Measurements from ENCODE around the gene RNF227. TPM values are rescaled to one million over a fixed set of nuclear protein-coding genes. Genes with fewer than 3 reads are reported as not detected.
A peak's percentile ranks its signal among the peaks of the same experiment; 100 is the strongest.

RNF227 gene
- total and polyA plus RNA-seq, 2 of the 13 experiments (the other 11 are each of a cell fraction or from before 2014, with no cell fraction given), result 0.20 to 0.79 TPM

DNA sequence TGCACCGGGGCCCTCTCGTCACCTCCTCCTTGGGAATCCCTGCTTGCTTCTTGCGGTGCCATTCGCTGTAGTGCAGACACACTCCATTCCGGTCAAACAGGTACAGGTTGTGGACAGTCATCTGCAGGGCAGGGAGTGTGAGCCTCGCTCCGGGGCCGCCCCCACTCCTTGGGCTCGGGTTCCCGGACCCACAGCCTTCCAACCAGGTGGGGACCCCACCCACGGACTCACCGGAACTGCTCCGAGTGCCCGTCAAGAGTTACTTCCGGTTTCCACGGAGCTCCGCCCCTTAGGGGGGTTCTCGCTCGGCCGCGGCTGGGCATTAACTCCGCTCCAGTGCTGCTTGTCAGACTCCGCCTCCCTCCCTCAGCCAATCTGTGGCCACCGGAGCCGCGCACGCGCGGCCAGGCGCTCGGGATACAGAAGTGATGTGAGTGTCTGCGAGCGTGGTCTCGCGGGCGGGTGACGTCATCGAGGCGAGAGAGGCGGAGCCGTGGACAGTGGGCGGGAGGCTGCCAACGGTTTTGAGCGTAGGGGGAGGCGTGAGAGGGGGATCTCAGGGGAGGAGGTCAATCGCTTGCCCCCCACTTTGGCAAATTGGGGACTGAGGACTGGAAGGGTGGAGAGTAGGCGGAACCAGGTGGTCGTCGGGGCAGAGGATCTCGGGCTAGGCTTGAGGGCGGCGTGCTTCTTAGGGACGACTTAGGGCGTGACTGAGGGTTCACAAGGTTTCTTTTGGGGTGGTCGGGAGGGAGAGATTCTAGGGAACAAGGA, 15.8 kb upstream of the RNF227 start, which contains the start of the genes CNTROB and TRAPPC1 (continued):
- TF ChIP-seq, protein P1, sequence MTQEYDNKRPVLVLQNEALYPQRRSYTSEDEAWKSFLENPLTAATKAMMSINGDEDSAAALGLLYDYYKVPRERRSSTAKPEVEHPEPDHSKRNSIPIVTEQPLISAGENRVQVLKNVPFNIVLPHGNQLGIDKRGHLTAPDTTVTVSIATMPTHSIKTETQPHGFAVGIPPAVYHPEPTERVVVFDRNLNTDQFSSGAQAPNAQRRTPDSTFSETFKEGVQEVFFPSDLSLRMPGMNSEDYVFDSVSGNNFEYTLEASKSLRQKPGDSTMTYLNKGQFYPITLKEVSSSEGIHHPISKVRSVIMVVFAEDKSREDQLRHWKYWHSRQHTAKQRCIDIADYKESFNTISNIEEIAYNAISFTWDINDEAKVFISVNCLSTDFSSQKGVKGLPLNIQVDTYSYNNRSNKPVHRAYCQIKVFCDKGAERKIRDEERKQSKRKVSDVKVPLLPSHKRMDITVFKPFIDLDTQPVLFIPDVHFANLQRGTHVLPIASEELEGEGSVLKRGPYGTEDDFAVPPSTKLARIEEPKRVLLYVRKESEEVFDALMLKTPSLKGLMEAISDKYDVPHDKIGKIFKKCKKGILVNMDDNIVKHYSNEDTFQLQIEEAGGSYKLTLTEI (CRISPR knock-in tag; conservative IDR thresholded peaks at IDR 0.05), result no peak
- TF ChIP-seq, protein P2, sequence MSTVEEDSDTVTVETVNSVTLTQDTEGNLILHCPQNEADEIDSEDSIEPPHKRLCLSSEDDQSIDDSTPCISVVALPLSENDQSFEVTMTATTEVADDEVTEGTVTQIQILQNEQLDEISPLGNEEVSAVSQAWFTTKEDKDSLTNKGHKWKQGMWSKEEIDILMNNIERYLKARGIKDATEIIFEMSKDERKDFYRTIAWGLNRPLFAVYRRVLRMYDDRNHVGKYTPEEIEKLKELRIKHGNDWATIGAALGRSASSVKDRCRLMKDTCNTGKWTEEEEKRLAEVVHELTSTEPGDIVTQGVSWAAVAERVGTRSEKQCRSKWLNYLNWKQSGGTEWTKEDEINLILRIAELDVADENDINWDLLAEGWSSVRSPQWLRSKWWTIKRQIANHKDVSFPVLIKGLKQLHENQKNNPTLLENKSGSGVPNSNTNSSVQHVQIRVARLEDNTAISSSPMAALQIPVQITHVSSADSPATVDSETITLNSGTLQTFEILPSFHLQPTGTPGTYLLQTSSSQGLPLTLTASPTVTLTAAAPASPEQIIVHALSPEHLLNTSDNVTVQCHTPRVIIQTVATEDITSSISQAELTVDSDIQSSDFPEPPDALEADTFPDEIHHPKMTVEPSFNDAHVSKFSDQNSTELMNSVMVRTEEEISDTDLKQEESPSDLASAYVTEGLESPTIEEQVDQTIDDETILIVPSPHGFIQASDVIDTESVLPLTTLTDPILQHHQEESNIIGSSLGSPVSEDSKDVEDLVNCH (CRISPR knock-in tag; IDR thresholded peaks at IDR 0.05), result no peak
- TF ChIP-seq ZBTB3 (CRISPR knock-in tag; IDR thresholded peaks at IDR 0.05; ENCODE audit: borderline replicate concordance, low read depth) (no peak), REL (CRISPR knock-in tag; conservative IDR thresholded peaks at IDR 0.05) (no peak), ELF1 (CRISPR knock-in tag; IDR thresholded peaks at IDR 0.05) (peak; percentile 90), ARID2 (CRISPR knock-in tag; IDR thresholded peaks at IDR 0.05; ENCODE audit: borderline replicate concordance) (no peak; the same call in 1 of the 2 replicates), BCL6 (CRISPR knock-in tag; IDR thresholded peaks at IDR 0.05) (peak; percentile 5; the same call in 1 of the 2 replicates), MIER3 (CRISPR knock-in tag; IDR thresholded peaks at IDR 0.05; ENCODE audit: borderline replicate concordance) (0 out of 2 replicates have a peak, but pooled peaks have one; percentile 52), XBP1 (CRISPR knock-in tag; IDR thresholded peaks at IDR 0.05) (0 out of 2 replicates have a peak, but pooled peaks have one; percentile 29), JUN (CRISPR knock-in tag; IDR thresholded peaks at IDR 0.05) (peak; percentile 67; the same call in 1 of the 2 replicates), SP4 (CRISPR knock-in tag; IDR thresholded peaks at IDR 0.05) (peak; percentile 84)
- TF ChIP-seq, protein P3, sequence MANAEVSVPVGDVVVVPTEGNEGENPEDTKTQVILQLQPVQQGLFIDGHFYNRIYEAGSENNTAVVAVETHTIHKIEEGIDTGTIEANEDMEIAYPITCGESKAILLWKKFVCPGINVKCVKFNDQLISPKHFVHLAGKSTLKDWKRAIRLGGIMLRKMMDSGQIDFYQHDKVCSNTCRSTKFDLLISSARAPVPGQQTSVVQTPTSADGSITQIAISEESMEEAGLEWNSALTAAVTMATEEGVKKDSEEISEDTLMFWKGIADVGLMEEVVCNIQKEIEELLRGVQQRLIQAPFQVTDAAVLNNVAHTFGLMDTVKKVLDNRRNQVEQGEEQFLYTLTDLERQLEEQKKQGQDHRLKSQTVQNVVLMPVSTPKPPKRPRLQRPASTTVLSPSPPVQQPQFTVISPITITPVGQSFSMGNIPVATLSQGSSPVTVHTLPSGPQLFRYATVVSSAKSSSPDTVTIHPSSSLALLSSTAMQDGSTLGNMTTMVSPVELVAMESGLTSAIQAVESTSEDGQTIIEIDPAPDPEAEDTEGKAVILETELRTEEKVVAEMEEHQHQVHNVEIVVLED (CRISPR knock-in tag; IDR thresholded peaks at IDR 0.05; ENCODE audit: borderline replicate concordance), result peak; percentile 68; the same call in 1 of the 2 replicates
- TF ChIP-seq, protein P4, sequence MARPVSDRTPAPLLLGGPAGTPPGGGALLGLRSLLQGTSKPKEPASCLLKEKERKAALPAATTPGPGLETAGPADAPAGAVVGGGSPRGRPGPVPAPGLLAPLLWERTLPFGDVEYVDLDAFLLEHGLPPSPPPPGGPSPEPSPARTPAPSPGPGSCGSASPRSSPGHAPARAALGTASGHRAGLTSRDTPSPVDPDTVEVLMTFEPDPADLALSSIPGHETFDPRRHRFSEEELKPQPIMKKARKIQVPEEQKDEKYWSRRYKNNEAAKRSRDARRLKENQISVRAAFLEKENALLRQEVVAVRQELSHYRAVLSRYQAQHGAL (CRISPR knock-in tag; IDR thresholded peaks at IDR 0.05; ENCODE audit: not compliant biosample characterization), result peak; percentile 78
- TF ChIP-seq, protein P5, sequence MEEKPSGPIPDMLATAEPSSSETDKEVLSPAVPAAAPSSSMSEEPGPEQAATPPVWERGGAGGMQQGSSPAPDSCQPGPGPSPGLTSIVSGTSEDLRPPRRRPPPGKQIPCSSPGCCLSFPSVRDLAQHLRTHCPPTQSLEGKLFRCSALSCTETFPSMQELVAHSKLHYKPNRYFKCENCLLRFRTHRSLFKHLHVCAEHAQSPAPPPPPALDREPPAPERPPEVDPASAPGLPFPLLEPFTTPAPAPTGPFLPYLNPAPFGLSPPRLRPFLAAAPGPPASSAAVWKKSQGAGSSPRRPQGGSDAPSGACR (CRISPR knock-in tag; IDR thresholded peaks at IDR 0.05), result no peak; the same call in 1 of the 2 replicates
- TF ChIP-seq, protein P6, sequence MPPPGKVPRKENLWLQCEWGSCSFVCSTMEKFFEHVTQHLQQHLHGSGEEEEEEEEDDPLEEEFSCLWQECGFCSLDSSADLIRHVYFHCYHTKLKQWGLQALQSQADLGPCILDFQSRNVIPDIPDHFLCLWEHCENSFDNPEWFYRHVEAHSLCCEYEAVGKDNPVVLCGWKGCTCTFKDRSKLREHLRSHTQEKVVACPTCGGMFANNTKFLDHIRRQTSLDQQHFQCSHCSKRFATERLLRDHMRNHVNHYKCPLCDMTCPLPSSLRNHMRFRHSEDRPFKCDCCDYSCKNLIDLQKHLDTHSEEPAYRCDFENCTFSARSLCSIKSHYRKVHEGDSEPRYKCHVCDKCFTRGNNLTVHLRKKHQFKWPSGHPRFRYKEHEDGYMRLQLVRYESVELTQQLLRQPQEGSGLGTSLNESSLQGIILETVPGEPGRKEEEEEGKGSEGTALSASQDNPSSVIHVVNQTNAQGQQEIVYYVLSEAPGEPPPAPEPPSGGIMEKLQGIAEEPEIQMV (CRISPR knock-in tag; IDR thresholded peaks at IDR 0.05; ENCODE audit: low read depth), result no peak
- TF ChIP-seq, protein P7, sequence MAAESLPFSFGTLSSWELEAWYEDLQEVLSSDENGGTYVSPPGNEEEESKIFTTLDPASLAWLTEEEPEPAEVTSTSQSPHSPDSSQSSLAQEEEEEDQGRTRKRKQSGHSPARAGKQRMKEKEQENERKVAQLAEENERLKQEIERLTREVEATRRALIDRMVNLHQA (CRISPR knock-in tag; IDR thresholded peaks at IDR 0.05), result no peak
